ENCODE measurements around the gene DCTN2.

The DCTN2 gene

DNA sequence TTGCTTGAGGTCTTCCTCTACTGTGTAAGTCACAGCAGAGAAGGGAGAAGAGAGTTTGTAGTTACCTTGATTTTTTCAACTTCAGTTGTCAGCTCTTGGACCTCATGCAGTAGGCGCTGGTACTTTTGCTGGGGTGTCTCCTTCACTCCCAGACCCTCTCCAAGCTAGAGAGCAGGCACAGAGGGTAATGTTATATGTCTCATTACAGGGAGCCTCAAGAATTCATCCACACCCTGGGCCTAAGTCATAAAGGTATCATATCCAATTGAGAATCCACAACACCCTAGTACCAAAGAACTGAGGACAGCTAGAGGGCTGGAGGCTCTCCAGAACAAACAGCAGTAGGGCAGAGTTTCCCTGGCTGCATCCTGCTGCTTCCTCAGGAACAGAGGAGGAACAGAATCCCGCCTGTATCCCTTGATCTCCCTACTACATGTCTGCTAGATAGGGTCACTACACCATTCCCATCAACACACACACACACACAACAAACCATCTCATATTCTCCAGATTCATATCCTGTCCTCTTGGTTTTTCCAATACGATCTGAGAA, 11.9 kb downstream of the DCTN2 start:
- no peak for DNase-seq (ENCODE audit: extremely low spot score)
- CTCF ChIA-PET: no interaction called here
- no peak for TF ChIP-seq TARDBP (IDR thresholded peaks at IDR 0.05)
- TF ChIP-seq HDGF (IDR thresholded peaks at IDR 0.05; ENCODE audit: borderline replicate concordance): no peak
- no peak for TF ChIP-seq SUZ12 (IDR thresholded peaks at IDR 0.05)
- TF ChIP-seq FOXM1 (IDR thresholded peaks at IDR 0.05; ENCODE audit: borderline replicate concordance): no peak
- TF ChIP-seq L3MBTL2 (conservative IDR thresholded peaks at IDR 0.05): no peak
- no peak for TF ChIP-seq ELF4 (IDR thresholded peaks at IDR 0.05)
- no peak for TF ChIP-seq NFRKB (IDR thresholded peaks at IDR 0.05)
- no peak for TF ChIP-seq ARNT (IDR thresholded peaks at IDR 0.05)
- POLR2A ChIA-PET: interaction anchor here (1.6 kb wide), 1 partner anchor 11 kb away, joined by 6 read pairs; no protein-coding TSS in a partner anchor

DNA sequence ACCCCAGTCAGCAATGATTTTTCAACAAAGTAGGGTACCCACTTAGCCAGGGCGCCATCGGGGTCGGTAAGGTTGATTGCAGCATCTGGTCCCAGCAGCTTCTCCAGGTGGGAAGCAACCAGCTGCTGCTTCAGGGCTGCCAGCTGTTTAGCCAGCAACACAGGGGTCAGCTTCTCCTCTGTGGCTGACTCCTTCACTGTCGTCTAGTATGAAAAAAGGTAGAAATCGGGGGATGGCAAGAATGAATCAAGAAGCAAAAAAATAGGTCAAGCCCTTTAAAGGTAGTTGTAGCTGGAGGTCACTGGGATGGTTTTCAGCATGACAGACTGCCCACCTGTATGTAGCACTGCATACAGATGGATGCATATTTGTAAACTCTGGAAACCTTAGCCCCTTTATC, 12.7 kb downstream of the DCTN2 start:
- DNase-seq (ENCODE audit: extremely low spot score): no peak
- ChIA-PET CTCF (no interaction called here), POLR2A (interaction anchor here (0.6 to 1.6 kb wide), 2 partner anchors 10 to 34 kb away, joined by 3 to 6 read pairs; no protein-coding TSS in a partner anchor)
- TF ChIP-seq FOXK2 (IDR thresholded peaks at IDR 0.05) (no peak), HDGF (IDR thresholded peaks at IDR 0.05; ENCODE audit: borderline replicate concordance) (no peak), NFRKB (IDR thresholded peaks at IDR 0.05) (no peak), BHLHE40 (IDR thresholded peaks at IDR 0.05; ENCODE audit: borderline replicate concordance) (no peak), LEF1 (IDR thresholded peaks at IDR 0.05; ENCODE audit: borderline replicate concordance) (no peak), SP1 (IDR thresholded peaks at IDR 0.05) (no peak), ZNF384 (IDR thresholded peaks at IDR 0.05) (no peak), SUZ12 (IDR thresholded peaks at IDR 0.05) (no peak), FOXM1 (IDR thresholded peaks at IDR 0.05; ENCODE audit: borderline replicate concordance) (no peak), FOXA1 (IDR thresholded peaks at IDR 0.05) (no peak), TARDBP (IDR thresholded peaks at IDR 0.05) (no peak), CTBP1 (IDR thresholded peaks at IDR 0.05; ENCODE audit: borderline replicate concordance) (no peak), L3MBTL2 (conservative IDR thresholded peaks at IDR 0.05) (no peak), ARNT (IDR thresholded peaks at IDR 0.05) (no peak)
- TF ChIP-seq, protein P1, sequence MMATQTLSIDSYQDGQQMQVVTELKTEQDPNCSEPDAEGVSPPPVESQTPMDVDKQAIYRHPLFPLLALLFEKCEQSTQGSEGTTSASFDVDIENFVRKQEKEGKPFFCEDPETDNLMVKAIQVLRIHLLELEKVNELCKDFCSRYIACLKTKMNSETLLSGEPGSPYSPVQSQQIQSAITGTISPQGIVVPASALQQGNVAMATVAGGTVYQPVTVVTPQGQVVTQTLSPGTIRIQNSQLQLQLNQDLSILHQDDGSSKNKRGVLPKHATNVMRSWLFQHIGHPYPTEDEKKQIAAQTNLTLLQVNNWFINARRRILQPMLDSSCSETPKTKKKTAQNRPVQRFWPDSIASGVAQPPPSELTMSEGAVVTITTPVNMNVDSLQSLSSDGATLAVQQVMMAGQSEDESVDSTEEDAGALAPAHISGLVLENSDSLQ (IDR thresholded peaks at IDR 0.05): no peak

DNA sequence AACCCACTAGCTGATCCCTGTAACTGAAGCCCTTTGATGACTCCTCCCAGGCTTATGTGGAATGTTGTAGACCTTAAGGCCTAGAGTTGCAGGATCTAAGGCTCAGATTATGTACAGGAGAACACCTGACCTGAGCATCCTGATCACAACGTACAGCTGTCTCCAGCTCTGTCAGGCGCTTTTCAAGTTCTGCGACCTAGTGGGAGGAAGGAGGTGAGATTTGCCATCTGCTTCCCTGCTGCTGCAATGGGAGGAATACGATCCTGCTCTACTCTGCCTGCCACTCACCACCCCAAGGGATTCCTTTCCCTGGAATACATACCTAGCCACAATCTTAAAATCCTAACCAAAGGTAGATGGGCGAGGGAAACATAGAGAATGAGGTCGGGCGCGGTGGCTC, 13.9 kb downstream of the DCTN2 start:
- CTCF ChIA-PET: no interaction called here
- TF ChIP-seq, protein P1 (IDR thresholded peaks at IDR 0.05): no peak
- no peak for TF ChIP-seq SUZ12 (IDR thresholded peaks at IDR 0.05)
- TF ChIP-seq SP1 (IDR thresholded peaks at IDR 0.05): no peak
- no peak for TF ChIP-seq ARNT (IDR thresholded peaks at IDR 0.05)

DNA sequence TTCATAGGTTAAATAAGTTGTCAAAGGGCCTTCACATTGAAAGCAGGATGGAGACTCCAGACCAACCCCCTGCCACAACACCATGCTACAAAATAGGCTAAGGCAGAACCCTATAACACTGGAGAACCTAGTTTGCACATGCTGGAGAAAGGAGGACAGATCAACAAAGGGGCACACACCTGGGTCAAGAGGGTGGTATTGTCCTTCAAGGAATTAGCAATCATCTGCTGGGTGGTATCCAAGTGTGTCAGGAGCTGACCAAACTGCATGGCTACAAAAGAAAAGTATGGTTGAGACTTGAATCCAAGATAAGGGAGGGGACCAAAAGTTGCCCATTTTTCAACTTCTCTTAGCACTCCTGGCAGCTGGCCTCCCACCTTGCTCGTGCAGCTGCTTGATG, 15.2 kb downstream of the DCTN2 start:
- ChIA-PET CTCF (no interaction called here), POLR2A (interaction anchor here (0.7 to 3.7 kb wide), 4 partner anchors 9 to 127 kb away, joined by 3 to 20 read pairs (median 4); partner anchors contain the start of genes DCTN2 and DDIT3)
- DNase-seq (ENCODE audit: extremely low spot score): no peak
- TF ChIP-seq FOXK2 (IDR thresholded peaks at IDR 0.05) (no peak), SUZ12 (IDR thresholded peaks at IDR 0.05) (no peak), ARNT (IDR thresholded peaks at IDR 0.05) (no peak), L3MBTL2 (conservative IDR thresholded peaks at IDR 0.05) (no peak), SP1 (IDR thresholded peaks at IDR 0.05) (no peak), ELF4 (IDR thresholded peaks at IDR 0.05) (no peak), CTBP1 (IDR thresholded peaks at IDR 0.05; ENCODE audit: borderline replicate concordance) (no peak), TARDBP (IDR thresholded peaks at IDR 0.05) (no peak), FOXA1 (IDR thresholded peaks at IDR 0.05) (no peak), LEF1 (IDR thresholded peaks at IDR 0.05; ENCODE audit: borderline replicate concordance) (no peak), BHLHE40 (IDR thresholded peaks at IDR 0.05; ENCODE audit: borderline replicate concordance) (no peak), HDGF (IDR thresholded peaks at IDR 0.05; ENCODE audit: borderline replicate concordance) (no peak), FOXM1 (IDR thresholded peaks at IDR 0.05; ENCODE audit: borderline replicate concordance) (no peak), NFRKB (IDR thresholded peaks at IDR 0.05) (no peak), ZNF384 (IDR thresholded peaks at IDR 0.05) (no peak)
- TF ChIP-seq, protein P1 (IDR thresholded peaks at IDR 0.05): no peak

More for the DNA sequence above, 13.9 kb downstream of the DCTN2 start:
- POLR2A ChIA-PET: interaction anchor here (0.9 to 3.7 kb wide), 4 partner anchors 8 to 13 kb away, joined by 4 to 20 read pairs (median 4); partner anchors contain the start of genes DCTN2 and DDIT3
- no peak for DNase-seq (ENCODE audit: extremely low spot score)

DNA sequence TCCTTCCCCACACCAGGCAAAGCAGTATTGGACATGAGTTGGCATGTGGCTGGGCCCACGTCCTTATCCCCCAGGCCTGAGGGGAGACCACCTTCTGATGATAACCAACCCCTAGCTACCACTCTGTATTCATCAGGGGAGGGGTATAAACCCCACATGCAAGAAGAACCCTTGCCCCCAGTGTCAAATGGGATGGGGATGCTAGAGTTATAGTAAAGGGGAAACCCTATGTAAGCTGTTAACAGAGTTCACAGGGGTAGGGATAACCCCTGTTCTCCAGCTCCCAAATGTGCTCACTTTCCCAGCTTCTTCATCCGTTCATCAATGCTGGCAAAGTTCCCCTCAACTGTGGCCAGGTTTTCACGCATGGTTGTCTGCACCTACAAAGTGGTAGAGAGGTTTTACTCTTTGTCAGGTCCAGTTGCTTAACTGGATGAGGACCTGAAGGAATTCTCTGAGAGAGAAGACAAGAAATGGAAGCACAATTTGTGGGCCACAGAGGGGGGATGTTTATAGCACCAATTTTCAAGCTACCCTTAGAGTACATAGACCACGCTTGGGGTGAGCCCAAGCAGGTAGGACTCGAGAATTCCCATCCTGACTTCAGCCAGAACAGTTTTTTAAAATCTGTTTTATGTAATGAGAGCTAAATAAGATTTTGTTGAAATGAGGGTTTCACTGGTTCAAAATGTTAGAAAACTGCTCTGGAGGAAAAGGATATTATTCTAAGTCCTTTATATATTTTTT, 16.4 kb downstream of the DCTN2 start:
- CTCF ChIA-PET: interaction anchor here (1.1 kb wide), 1 partner anchor 72 kb away, joined by 4 read pairs; no protein-coding TSS in a partner anchor
- POLR2A ChIA-PET: interaction anchor here (0.8 to 3.7 kb wide), 4 partner anchors 9 to 16 kb away, joined by 3 to 20 read pairs (median 4); partner anchors contain the start of genes DCTN2 and DDIT3
- no peak for DNase-seq (ENCODE audit: extremely low spot score)
- no peak for TF ChIP-seq CTBP1 (IDR thresholded peaks at IDR 0.05; ENCODE audit: borderline replicate concordance)

DNA sequence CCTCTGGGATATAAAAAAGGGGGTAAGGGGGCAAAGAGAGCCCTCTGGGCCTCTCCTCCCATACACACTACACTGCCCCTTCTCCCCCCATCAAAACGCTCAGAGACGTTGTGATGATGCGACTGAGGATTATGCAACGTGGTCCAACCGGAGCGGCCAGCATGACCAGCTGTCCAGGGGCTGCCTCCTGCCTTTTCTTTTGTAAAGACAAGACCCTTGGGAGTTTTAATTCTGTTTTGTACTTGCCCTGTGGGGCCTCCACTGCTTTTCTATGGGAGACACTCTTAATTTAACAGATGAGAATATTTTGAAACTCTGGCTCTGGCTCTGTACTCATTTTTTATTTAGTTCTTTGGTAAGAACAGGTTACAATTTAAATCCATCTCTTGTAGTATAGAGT, 17.2 kb downstream of the DCTN2 start:
- TF ChIP-seq, protein P1 (IDR thresholded peaks at IDR 0.05): no peak
- TF ChIP-seq FOXA1 (IDR thresholded peaks at IDR 0.05) (no peak), NFRKB (IDR thresholded peaks at IDR 0.05) (no peak), ZNF384 (IDR thresholded peaks at IDR 0.05) (no peak), L3MBTL2 (conservative IDR thresholded peaks at IDR 0.05) (no peak), HDGF (IDR thresholded peaks at IDR 0.05; ENCODE audit: borderline replicate concordance) (no peak), BHLHE40 (IDR thresholded peaks at IDR 0.05; ENCODE audit: borderline replicate concordance) (no peak), SUZ12 (IDR thresholded peaks at IDR 0.05) (no peak), FOXK2 (IDR thresholded peaks at IDR 0.05) (no peak), CTBP1 (IDR thresholded peaks at IDR 0.05; ENCODE audit: borderline replicate concordance) (no peak), SP1 (IDR thresholded peaks at IDR 0.05) (no peak)
- DNase-seq (ENCODE audit: extremely low spot score): no peak
- ChIA-PET POLR2A (interaction anchor here (0.8 to 1.3 kb wide), 2 partner anchors 10 kb away, joined by 3 to 5 read pairs; partner anchors contain the start of gene DDIT3), CTCF (interaction anchor here (1.1 kb wide), 1 partner anchor 71 kb away, joined by 4 read pairs; no protein-coding TSS in a partner anchor)
